ENCODE results near the gene PLCG2. TPM values are rescaled to one million over a fixed set of nuclear protein-coding genes. Genes with fewer than 3 reads are reported as not detected.

PLCG2 gene
- total RNA-seq, 1 donor from 2014 or later = 47.7 TPM

DNA sequence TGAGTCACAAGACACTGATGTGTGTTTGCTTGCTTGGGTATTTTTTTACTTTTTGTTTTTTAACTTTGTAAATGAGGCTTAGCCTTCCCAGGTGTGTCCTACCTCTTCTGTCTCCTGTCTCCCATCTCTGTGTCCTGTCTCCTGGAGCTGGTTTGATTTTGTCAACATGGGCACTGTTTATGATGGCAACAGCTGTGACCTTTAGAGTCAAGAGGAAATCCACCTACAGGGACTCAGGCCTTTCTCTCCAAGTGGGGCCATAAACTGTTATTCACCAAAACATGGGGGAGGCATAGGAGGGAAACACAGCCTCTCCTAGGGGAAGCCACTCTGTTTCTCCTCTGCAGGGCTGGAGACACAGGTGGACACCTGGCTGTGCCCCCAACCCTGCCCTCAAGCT lies 13.1 kb upstream of the PLCG2 start:
- H3K4me1 ChIP-seq = no peaks in the 10 kb centered on the region
- no peak overlapping the region for H3K27ac ChIP-seq
- H3K27me3 ChIP-seq (ENCODE audit: low read depth) = no peaks in the 10 kb centered on the region
- TF ChIP-seq, protein P1, sequence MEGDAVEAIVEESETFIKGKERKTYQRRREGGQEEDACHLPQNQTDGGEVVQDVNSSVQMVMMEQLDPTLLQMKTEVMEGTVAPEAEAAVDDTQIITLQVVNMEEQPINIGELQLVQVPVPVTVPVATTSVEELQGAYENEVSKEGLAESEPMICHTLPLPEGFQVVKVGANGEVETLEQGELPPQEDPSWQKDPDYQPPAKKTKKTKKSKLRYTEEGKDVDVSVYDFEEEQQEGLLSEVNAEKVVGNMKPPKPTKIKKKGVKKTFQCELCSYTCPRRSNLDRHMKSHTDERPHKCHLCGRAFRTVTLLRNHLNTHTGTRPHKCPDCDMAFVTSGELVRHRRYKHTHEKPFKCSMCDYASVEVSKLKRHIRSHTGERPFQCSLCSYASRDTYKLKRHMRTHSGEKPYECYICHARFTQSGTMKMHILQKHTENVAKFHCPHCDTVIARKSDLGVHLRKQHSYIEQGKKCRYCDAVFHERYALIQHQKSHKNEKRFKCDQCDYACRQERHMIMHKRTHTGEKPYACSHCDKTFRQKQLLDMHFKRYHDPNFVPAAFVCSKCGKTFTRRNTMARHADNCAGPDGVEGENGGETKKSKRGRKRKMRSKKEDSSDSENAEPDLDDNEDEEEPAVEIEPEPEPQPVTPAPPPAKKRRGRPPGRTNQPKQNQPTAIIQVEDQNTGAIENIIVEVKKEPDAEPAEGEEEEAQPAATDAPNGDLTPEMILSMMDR (IDR thresholded peaks at IDR 0.05) = no peak
- ATAC-seq = no peak
- H3K36me3 ChIP-seq = no peaks in the 10 kb centered on the region
- DNase-seq = no peak
- no peak overlapping the region for H3K4me3 ChIP-seq
- intact Hi-C loops (cut with DNase I) = no loop called here
- H3K9me3 ChIP-seq = no peaks in the 10 kb centered on the region

GRCh38 chr16:81767987-81768592 lies 11.0 kb upstream of the PLCG2 start:
- ATAC-seq (peak; percentile 80 to 89), DNase-seq (no peak)
- Histone ChIP-seq H3K36me3 (no peaks in the 10 kb centered on the region), H3K27me3 (ENCODE audit: low read depth) (no peaks in the 10 kb centered on the region), H3K4me3 (no peak overlapping the region), H3K4me1 (no peaks in the 10 kb centered on the region), H3K27ac (no peak overlapping the region), H3K9me3 (no peaks in the 10 kb centered on the region)
- intact Hi-C loops (cut with DNase I) = no loop called here
- TF ChIP-seq, protein P1 (IDR thresholded peaks at IDR 0.05) = no peak

DNA sequence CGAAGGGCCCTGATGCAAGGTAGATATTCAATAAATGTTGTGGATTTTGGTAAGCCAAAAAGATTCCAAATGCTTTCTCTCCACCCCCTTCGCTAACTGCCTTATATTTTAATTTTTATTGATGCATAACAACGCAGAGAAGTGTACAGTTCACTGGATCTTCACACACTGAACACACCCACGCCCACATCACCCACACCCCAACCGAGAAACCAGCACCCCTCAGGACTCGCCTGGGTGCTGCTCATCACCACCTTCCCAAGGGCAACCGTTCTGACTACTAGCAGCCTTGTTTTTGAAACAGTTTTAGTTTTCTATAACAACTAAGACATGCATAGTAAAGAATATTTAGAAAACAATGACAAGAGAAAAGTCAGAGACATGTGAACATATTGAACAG lies 9.1 kb upstream of the PLCG2 start:
- no peaks in the 10 kb centered on the region for H3K4me1 ChIP-seq
- TF ChIP-seq, protein P1 (IDR thresholded peaks at IDR 0.05) = no peak
- intact Hi-C loops (cut with DNase I) = no loop called here
- ATAC-seq = no peak
- H3K9me3 ChIP-seq = no peaks in the 10 kb centered on the region
- no peak overlapping the region for H3K27ac ChIP-seq
- H3K27me3 ChIP-seq (ENCODE audit: low read depth) = no peaks in the 10 kb centered on the region
- H3K4me3 ChIP-seq = no peak overlapping the region
- DNase-seq = no peak
- H3K36me3 ChIP-seq = no peaks in the 10 kb centered on the region

DNA sequence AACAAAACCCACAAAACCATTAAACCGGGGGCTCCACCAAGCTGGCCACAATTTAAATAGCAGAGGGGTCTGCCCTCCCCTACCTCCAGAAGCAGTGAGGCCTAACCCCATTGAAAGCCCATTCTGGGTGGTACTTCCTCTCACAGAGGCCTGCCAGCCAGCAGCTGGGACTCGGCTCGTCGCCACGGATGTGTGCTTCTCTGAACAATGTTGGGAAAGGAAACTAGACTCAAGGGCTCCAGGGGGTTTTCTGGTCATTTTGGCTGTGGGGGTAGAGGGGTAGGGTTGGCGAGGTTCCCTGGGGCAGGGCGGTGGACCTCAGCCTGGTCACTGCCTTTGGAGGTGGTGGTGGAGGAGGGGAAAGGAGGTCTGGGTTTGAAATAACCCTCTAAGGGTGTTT lies 4.7 kb upstream of the PLCG2 start:
- ATAC-seq (no peak), DNase-seq (no peak)
- H3K27ac ChIP-seq = peak overlapping the region; percentile 48
- H3K27me3 ChIP-seq (ENCODE audit: low read depth) = no peaks in the 10 kb centered on the region
- intact Hi-C loops (cut with DNase I) = no loop called here
- H3K9me3 ChIP-seq = no peaks in the 10 kb centered on the region
- no peak overlapping the region for H3K4me3 ChIP-seq
- no peaks in the 10 kb centered on the region for H3K36me3 ChIP-seq
- peaks cover 5% of the 10 kb centered on the region for H3K4me1 ChIP-seq
- TF ChIP-seq, protein P1 (IDR thresholded peaks at IDR 0.05) = no peak

- intact Hi-C loops (cut with DNase I) = no loop called here
- no peak overlapping the region for H3K27ac ChIP-seq
- TF ChIP-seq, protein P1 (IDR thresholded peaks at IDR 0.05) = no peak
- H3K4me1 ChIP-seq = peaks cover 16% of the 10 kb centered on the region
- DNase-seq (no peak), ATAC-seq (no peak)
- H3K36me3 ChIP-seq = no peaks in the 10 kb centered on the region
- H3K9me3 ChIP-seq = no peaks in the 10 kb centered on the region
- no peak overlapping the region for H3K4me3 ChIP-seq
- no peaks in the 10 kb centered on the region for H3K27me3 ChIP-seq (ENCODE audit: low read depth)
Measured at GRCh38 chr16:81775570-81775969, 3.5 kb upstream of the PLCG2 start.
